Measurements from ENCODE around the gene SPATA31C1.

GRCh38 chr9:87880683-87881082 is 37.1 kb upstream of the SPATA31C1 start:
- no peak for TF ChIP-seq POLR2A (IDR thresholded peaks at IDR 0.05)
- TF ChIP-seq, protein P1, sequence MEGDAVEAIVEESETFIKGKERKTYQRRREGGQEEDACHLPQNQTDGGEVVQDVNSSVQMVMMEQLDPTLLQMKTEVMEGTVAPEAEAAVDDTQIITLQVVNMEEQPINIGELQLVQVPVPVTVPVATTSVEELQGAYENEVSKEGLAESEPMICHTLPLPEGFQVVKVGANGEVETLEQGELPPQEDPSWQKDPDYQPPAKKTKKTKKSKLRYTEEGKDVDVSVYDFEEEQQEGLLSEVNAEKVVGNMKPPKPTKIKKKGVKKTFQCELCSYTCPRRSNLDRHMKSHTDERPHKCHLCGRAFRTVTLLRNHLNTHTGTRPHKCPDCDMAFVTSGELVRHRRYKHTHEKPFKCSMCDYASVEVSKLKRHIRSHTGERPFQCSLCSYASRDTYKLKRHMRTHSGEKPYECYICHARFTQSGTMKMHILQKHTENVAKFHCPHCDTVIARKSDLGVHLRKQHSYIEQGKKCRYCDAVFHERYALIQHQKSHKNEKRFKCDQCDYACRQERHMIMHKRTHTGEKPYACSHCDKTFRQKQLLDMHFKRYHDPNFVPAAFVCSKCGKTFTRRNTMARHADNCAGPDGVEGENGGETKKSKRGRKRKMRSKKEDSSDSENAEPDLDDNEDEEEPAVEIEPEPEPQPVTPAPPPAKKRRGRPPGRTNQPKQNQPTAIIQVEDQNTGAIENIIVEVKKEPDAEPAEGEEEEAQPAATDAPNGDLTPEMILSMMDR (IDR thresholded peaks at IDR 0.05): no peak
